AG09319 (cell line): ENCODE results near the gene TTLL5.

Experiments used
- DNase-seq: peaks from one replicate; pipeline ENCODE4 v3.0.0-alpha.2; 2010; ENCODE audit warnings: low read depth; ENCODE audit errors: extremely low read depth
- CTCF ChIP-seq: IDR thresholded peaks from 2 replicates; pipeline ENCODE4 v1.5.1; 2011; ENCODE audit warnings: low read depth, mild to moderate bottlenecking, inconsistent platforms, low read length, moderate library complexity

The TTLL5 gene

GRCh38 chr14:75711796-75712211, 50.8 kb downstream of the TTLL5 start:
- DNase-seq, result peak; percentile 42
- no peak for TF ChIP-seq CTCF

- no peak for TF ChIP-seq CTCF
- DNase-seq, result no peak
Measured at GRCh38 chr14:75714991-75715390, 53.9 kb downstream of the TTLL5 start.

DNA sequence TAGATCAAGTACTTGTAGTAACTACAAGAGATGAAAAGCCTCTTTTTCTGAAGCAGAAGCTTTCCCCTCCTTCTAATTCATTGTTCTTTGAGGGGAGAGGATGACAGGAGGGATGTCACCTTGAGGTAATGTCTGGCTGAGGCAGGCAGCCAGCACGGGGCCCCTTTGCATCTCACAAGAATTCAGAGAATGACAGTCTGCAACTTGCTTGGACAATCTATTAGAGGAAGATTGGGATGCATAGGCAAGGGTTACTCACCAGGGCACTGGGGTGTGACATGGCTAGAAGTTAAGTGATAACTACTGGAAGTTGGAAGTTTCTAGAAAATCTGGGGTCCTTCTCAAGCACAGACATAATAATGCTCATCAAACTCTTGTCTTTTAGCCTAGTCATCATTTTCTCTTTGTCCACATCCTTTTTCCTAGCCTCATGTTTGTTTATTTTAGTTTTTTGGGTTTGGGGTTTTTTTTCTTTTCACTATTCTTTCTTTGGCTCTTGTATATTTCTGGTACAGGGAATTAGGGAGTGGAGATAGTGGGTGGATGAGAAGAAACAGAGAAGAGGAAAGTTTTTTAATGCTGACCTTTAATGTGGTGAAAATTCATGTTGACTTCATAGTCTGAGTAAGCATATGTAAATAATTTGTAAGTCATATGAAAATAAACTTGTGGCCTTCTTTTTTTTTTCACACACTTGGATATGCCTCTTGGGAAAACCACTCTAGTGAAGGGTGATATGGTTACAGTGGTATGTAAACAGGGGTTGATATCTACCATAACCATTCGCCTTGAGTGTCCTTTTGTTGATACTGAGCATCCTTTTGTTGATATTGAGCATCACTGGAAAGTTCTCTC, 55.1 kb downstream of the TTLL5 start:
- TF ChIP-seq CTCF, result no peak

DNA sequence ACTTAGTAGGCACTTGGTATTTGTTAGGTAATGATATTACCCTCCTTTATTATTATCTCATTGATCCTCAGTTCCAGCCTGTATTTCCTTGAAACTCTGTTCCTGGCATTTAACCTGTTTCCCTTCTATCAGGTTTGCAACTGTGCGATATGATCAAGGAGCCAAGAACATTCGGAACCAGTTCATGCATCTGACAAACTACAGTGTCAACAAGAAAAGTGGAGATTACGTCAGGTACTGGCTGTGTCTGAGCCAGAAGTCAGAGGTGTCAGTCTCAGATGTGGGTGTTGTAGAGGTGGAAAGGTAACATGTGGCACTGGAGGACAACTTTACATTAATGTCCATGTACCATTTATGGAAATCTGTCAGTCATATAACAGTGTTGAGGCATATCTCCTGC, 56.7 kb downstream of the TTLL5 start:
- no peak for TF ChIP-seq CTCF
- DNase-seq, result no peak

More for the DNA sequence above, 55.1 kb downstream of the TTLL5 start:
- DNase-seq, result peak; percentile 75

- TF ChIP-seq CTCF, result no peak
- DNase-seq, result no peak
Measured at GRCh38 chr14:75718199-75718598, 57.2 kb downstream of the TTLL5 start.

GRCh38 chr14:75720116-75720515, 59.1 kb downstream of the TTLL5 start:
- DNase-seq, result no peak
- TF ChIP-seq CTCF, result no peak

GRCh38 chr14:75720842-75721498, 59.9 kb downstream of the TTLL5 start:
- TF ChIP-seq CTCF, result no peak
- DNase-seq, result no peak
